Right ventricle myocardium superior (tissue), 1 donor: Measurements from ENCODE around the gene ECE2. TPM values are rescaled to one million over a fixed set of nuclear protein-coding genes. Genes with fewer than 3 reads are reported as not detected.
"Not testable (repeated sequence)": the region's sequence is repeated elsewhere in the genome, so short reads cannot be mapped to it uniquely, and the experiment has no call there.

Experiments used
- ATAC-seq: fragments of 200-7000 bp; cut with Tn5 transposase; one replicate; pipeline ENCODE4 v1.9.1; 2020; ENCODE audit warnings: mild to moderate bottlenecking; ENCODE audit not compliant: poor library complexity
- DNase-seq: peaks from one replicate; pipeline ENCODE4 v3.0.0-alpha.2; 2020
- intact Hi-C: fragments of 100-400 bp; cut with DNase I; formaldehyde crosslinking; loops from one replicate; pipeline ENCODE4 v1.11.2; 2022
- total RNA-seq: library from RNA; stranded (reverse); fragmentation: NEBNext Ultra II Directional; extraction: Animal tissue kit (Norgen Biotek cat#: 25700); gene quantifications from one replicate; pipeline ENCODE4 v1.2.1, GENCODE V29; 2021
- donor health status: DM: no; HTN: yes; CAD: no; lungs with severe emphysema.

ECE2 gene
- total RNA-seq, 1 donor from 2014 or later: not detected

DNA sequence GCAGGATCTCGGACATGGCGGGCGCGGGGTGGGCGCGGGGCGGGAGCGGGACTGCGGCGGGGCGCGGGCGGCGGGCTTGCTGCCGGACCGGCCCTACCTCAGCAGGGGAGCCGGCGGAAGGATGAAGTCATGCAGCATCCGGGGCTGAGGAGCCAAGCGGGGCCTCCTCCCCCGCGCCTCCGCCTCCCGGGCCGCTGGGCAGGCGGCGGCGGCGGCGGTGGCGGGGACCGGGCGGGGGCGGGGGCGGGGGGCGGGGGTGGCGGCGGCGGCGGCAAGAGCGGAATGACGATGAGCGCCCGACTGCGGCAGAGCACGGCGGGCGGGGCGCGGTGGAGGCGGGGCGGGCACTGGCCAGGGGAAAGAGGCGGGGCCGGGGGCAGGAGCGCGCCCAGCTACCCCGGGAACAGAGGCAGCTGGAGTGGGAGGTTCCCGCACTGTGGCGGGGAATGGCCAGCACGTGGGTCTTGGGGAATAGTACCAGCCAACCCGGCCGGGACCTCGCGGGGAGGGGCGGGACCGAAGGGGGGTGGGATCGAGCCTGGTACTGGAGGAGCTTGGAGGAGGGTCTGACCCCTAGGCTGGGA is 14.5 kb upstream of the ECE2 start, which contains the start of gene CAMK2N2:
CAMK2N2 (minus strand) TSS at position 284 of the 584 bp plus-strand sequence; CDS start at position 16, 268 bp downstream.
- peak; percentile 67 for DNase-seq
- ATAC-seq: peak; percentile 64
- intact Hi-C loops: no loop called here

DNA sequence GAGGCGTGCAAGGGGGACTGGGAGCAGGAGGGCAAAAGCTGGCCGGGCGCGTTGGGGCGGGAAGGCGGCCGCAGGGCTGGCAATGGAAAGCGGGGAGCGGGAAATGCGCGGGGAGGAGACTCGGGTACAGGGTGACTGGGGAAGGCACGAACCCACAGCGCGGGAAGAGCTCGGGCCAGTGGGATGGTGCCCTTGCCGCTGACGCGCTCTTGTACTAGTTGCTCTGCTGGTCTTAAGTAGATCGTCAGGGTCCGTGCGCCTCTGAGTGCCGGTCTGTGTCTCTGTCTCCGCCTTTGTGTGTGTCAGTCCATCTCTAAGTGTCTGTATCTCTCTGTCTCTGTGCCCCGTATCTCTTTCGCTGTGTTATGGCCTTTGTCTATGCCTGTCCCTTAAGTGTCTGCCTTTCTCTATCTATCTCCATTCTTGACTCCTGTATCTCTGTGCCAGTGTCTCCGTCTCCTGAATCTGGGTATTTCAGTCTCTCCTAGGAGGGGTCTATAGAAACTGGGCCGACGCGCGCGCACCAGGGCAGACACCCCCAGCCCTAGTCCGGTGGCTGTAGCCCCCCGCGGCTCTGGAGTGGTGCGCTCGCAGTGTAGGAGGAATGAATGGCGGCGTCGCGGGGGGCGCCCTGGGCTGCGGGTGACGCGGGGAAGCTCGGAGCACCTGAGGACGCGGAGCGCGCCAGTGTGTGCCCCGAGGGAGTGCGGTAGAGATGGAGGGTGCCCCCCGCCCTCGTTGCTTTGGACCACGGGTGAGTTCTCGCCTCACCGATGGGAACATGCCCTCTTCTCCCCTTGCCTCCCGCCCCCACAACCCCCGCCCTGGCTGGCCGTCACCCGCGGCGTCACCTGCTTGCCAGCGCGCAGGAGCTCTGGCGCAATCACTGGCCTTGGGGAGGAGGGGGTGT is 13.7 kb upstream of the ECE2 start:
- intact Hi-C loops: no loop called here
- DNase-seq (no peak), ATAC-seq (peak; percentile 8)

DNA sequence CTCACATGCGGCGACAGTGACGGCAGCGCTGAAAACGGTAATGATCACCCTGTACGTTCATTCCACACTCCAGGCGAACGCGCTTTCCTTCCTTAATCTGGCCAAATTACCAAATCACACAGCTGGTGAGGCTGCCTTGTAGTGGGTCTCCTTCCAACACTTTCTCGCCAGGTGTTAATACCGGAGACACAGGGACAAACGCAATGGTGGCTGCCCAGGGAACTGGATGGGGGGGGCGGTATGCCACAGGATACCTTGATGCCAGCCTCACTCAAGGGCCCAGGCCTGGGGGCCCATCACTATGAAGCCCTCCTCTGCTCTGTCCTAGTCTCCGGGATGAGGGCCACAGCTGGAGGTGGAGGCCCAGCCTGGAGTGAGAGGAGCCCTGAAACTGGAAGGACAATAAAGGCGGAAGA is 13.1 kb upstream of the ECE2 start:
- ATAC-seq: no peak

DNA sequence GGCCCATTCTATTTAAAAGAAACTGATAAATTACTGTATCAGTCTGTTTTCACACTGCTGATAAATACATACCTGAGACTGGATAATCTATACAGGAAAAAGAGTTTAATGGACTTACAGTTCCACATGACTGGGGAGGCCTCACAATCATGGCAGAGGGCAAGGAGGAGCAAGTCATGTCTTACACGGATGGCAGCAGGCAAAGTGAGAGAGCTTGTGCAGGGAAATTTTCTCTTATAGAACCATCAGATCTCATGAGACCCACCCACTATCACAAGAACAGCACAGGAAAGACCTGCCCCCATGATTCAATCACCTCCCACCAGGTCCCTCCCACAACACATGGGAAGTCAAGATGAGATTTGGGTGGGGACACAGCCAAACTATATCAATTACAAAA is 8.6 kb upstream of the ECE2 start:
- ATAC-seq, intact Hi-C loops, DNase-seq: not testable (repeated sequence)

More for the DNA sequence above, 13.1 kb upstream of the ECE2 start:
- DNase-seq: no peak
- intact Hi-C loops: no loop called here

DNA sequence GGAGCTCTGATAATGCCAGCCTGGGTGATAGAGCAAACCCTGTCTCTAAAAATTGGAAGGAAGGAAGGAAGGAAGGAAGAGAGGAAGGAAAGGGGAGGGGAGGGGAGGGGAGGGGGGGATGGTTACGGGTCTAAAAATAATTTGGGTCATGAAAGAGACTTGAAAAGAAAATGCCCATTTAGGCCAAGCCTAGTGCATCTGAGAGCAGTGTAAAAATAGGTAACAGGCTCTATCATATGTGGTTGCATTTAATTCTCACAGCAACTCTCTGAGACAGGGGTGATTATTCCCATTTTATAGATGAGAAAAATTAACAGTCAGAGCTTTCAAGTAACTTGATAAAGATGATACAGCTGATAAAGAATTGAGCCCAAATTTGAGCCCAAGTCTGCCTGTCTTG is 3.6 kb upstream of the ECE2 start:
- intact Hi-C loops: no loop called here
- no peak for DNase-seq
- ATAC-seq: no peak

DNA sequence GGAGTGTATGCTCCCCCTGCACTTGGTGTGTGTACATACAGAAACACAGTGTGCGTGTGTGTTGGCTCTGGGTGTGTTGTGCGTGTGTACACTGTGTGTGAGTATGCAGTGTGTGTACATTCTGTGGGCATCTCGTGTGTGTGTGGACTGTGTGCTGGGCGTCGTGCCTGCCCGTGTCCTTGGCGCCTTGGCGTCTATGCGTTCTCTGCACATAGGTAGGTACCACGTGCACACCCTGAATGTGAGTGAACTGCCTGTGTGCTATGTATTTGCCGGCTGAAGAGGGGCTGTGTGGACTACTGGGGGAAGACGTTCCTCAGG is 481 bp upstream of the ECE2 start:
- ATAC-seq: no peak
- intact Hi-C loops: no loop called here
- no peak for DNase-seq

DNA sequence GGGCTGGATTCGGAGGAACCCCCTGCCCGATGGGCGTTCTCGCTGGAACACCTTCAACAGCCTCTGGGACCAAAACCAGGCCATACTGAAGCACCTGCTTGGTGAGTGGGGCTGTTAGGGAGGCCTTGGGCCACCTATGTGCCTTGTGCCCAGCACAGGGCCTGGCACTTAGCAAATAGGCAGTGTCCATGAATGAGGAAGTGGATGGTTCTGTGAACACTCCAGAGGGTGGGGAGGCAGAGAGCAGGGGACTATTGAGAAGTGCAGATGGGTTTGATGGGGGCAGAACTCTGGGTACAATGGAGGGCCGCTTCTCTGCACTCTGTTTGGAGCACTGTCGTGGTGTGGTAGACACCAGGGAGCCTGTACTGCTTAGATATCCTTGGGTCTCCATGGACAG is 1.5 kb downstream of the ECE2 start:
- DNase-seq (no peak), ATAC-seq (no peak)
- intact Hi-C loops: no loop called here

DNA sequence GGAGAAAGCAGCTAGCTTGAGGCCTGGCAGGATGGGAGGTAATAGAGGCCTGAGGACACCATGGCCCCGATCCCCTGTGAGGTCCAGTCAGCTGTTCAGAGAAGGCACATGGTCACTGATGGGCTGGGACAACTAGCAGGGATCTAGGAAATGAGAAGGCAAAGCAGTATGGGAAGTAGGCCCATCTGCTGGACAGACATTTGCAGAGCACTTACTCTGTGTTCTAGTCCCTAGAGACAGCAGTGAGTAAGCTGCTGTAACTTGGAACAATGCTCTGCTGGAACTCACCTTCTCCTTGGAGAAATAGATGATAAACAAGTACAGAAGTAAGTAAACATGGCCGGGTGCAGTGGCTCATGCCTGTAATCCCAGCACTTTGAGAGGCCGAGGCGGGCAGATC is 7.1 kb downstream of the ECE2 start:
- ATAC-seq: no peak
- intact Hi-C loops: loop anchor here (10.0 kb wide), 1 partner anchor 388 kb away; no protein-coding TSS in a partner anchor
- no peak for DNase-seq

DNA sequence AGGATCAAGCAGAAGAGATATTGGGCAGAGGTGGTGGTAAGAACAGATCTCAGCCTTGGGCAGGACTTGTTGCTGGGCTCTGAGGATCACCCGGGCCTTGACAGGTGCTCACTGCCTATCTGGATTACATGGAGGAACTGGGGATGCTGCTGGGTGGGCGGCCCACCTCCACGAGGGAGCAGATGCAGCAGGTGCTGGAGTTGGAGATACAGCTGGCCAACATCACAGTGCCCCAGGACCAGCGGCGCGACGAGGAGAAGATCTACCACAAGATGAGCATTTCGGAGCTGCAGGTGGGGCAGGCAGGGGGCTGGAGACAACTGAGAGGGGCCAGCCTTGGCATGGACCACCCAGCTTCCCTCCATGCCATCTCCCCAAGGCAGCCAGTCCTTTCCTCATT is 7.9 kb downstream of the ECE2 start:
- ATAC-seq (no peak), DNase-seq (no peak)
- intact Hi-C loops: loop anchor here (10.0 kb wide), 1 partner anchor 389 kb away; no protein-coding TSS in a partner anchor

DNA sequence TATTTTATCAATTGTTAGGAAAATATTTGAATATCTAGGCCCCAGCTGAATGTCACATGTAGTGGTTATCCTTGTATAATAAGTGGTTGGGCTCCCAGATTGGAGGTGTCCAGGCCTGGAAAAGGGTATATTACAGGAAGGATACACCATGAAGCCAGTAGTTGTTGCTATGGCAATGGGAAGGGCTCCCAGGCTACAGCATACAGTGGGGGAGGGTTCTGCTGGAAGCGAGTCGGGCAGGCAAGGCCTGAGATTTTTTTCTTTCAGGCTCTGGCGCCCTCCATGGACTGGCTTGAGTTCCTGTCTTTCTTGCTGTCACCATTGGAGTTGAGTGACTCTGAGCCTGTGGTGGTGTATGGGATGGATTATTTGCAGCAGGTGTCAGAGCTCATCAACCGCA is 8.9 kb downstream of the ECE2 start:
- intact Hi-C loops: loop anchor here (10.0 kb wide), 1 partner anchor 390 kb away; no protein-coding TSS in a partner anchor
- DNase-seq: no peak
- ATAC-seq: peak; percentile 61

DNA sequence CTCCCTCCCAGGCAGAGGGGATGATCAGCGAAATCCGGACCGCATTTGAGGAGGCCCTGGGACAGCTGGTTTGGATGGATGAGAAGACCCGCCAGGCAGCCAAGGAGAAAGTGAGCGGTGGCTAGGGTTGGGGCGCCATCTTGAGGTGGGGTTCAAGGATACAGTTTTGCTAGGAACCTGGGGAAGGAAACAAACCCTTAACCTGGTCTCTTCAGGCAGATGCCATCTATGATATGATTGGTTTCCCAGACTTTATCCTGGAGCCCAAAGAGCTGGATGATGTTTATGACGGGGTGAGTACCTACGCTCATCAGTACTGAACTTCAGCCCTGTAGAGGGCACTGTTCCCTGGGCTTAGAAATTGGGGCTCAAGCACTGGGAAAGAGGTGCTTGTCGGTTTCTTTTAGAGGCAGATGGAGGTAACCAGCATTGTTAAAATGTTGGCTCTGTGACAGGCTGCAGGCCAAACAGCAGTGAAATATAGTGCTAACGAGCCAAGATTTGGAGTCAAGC is 13.7 kb downstream of the ECE2 start:
- ATAC-seq: peak; percentile 55
- no peak for DNase-seq
- intact Hi-C loops: loop anchor here (10.0 kb wide), 1 partner anchor 395 kb away; no protein-coding TSS in a partner anchor

DNA sequence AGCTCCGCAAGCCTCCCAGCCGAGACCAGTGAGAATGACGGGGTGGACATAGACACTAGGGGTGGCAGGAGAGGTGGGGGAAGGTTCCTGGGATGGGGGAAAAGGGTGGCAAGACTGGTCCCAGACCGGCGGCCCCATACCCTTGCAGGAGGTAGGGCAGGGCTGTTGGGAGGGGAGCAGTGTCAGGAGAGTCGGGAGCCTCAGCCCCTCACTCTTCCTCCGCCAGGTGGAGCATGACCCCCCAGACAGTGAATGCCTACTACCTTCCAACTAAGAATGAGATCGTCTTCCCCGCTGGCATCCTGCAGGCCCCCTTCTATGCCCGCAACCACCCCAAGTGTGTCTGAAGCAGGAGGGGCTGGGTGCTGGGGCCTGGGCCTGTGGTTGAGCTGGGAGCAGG is 14.5 kb downstream of the ECE2 start:
- intact Hi-C loops: no loop called here
- no peak for ATAC-seq
- DNase-seq: no peak

DNA sequence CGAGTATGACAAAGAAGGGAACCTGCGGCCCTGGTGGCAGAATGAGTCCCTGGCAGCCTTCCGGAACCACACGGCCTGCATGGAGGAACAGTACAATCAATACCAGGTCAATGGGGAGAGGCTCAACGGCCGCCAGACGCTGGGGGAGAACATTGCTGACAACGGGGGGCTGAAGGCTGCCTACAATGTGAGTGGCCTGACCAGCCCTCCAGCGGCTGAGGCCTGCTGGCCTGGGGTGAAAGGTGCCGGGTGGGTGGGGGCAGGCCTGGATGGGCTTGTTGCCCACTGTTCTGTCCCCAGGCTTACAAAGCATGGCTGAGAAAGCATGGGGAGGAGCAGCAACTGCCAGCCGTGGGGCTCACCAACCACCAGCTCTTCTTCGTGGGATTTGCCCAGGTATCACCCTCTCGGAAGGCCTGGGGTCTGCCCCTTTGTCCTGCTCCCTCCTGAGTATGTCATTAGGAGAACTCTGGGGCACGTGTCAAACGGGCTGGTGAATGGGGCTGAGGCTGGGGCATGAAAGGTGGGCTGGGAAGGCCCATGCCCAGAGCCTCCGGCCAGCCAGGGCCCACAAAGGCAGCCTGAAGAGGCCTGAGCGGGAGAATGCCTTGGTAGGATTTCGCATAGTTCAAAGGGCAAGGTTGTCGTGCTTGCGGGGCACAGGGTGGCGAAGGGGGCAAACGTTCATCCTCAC is 15.4 kb downstream of the ECE2 start:
- no peak for ATAC-seq
- no peak for DNase-seq
- intact Hi-C loops: no loop called here

DNA sequence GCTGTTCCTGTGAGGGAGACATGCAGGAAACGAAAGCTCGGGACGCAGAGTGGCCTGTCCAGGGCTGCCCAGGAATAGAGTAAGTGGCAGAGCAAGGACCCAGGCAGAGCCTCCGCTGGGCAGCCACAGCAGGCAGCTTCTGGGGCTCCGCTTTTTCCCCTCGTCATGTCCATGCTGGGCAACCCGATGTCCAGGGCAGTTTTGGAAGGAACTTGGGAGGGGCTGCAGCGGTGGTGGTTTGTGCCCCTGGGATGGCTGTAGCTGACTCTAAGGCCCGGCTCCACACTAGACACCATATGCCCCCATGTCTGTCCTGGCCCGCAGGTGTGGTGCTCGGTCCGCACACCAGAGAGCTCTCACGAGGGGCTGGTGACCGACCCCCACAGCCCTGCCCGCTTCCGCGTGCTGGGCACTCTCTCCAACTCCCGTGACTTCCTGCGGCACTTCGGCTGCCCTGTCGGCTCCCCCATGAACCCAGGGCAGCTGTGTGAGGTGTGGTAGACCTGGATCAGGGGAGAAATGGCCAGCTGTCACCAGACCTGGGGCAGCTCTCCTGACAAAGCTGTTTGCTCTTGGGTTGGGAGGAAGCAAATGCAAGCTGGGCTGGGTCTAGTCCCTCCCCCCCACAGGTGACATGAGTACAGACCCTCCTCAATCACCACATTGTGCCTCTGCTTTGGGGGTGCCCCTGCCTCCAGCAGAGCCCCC is 16.1 kb downstream of the ECE2 start:
- ATAC-seq: no peak
- intact Hi-C loops: no loop called here
- DNase-seq: no peak

DNA sequence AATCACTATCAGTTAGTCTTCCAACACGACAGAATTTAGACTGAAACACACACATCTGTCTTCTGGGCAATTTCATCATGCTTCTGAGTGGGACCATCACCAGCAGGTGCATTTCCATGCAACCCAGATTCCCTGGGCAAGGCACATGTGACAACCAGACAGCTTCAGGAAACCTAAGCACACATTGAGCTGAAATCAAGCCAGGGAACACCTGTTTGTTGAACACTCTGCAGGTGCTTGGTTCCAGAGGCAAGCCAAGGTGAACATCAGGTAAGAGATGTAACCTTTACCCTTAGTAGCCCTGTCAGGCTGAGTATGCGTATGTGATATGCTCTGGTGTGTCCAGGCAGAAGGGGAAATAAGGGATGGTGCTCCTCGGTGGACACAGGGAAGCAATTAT is 19.9 kb downstream of the ECE2 start:
- intact Hi-C loops: no loop called here

DNA sequence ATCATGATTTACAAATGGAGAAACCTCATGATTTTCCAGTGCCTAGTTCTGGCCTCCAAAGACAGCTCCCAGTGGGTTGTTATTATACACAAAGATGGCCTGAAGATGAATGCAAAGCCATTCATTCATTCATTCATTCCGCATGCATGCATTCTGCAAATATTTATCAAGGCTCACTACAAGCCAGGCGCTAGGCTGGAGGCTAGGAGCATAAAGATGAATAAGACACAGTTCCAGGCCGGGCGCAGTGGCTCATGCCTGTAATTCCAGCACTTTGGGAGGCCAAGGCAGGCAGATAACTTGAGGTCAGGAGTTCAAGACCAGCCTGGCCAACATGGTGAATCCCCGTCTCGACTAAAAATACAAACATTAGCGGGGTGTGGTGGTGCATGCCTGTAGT is 20.8 kb downstream of the ECE2 start:
- DNase-seq (no peak), ATAC-seq (no peak)
- intact Hi-C loops: no loop called here

More for the DNA sequence above, 19.9 kb downstream of the ECE2 start:
- DNase-seq (no peak), ATAC-seq (no peak)

DNA sequence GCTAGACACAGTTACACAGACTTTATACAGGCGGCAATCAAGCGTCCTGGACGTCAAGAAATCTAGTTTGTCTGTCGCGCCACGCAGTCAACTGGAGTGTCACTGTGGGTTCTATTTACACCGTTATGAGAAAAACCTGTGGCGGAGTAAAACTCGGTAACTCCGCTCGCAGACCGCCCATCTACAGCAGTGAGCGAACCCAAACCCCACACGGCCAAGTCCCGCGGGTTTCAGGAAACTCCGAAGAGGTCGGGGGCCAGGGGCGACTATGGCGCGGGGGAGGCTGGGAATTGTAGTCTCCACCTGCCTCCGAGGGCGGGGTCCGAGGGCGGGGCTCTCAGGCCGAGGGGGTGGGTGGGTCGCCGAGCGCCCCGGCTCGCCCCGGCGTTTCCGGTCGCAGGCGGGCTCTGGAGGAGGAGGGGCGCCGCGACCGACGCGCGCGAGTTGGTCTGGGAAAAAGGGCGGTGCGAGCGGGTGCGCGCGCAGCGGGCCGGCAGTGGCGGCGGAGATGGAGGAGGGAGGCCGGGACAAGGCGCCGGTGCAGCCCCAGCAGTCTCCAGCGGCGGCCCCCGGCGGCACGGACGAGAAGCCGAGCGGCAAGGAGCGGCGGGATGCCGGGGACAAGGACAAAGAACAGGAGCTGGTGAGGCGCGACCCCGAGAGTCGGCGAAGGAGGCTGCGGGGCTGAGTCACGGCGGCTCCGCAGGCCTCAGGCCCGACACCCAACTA is 23.1 kb downstream of the ECE2 start, which contains the start of gene PSMD2:
PSMD2 (plus strand) TSS at position 483 of the 729 bp plus-strand sequence; CDS start at position 509, 26 bp downstream.
- intact Hi-C loops: no loop called here
- peak; percentile 99 for ATAC-seq
- peak; percentile 98 for DNase-seq
